ENCODE measurements around the gene CAPZB. TPM values are rescaled to one million over a fixed set of nuclear protein-coding genes. Genes with fewer than 3 reads are reported as not detected.

The CAPZB gene
- total RNA-seq, 1 donor from 2014 or later: 334 TPM

DNA sequence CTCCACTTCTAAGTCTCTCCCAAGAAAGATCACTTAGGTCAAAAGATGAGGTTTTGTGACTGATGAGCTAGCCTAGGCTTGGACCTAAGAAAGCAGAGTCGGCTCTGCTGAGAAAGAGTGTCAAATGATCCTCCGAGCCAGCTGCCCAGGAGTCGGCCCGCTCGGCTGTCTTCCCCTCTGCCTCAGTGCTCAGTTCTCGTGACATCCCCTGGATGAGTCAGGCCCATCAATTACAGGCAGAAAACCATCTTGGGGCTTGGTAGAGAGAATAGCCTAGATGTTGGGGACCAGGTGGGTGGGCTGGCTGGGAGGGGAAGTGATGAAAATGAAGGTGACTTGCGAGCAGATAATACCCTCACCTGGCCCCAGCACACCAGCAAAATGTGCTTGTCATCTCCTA lies 112.7 kb downstream of the CAPZB start:
- intact Hi-C loops (cut with micrococcal nuclease): no loop called here
- CTCF ChIA-PET: no interaction called here
- TF ChIP-seq, protein P1, sequence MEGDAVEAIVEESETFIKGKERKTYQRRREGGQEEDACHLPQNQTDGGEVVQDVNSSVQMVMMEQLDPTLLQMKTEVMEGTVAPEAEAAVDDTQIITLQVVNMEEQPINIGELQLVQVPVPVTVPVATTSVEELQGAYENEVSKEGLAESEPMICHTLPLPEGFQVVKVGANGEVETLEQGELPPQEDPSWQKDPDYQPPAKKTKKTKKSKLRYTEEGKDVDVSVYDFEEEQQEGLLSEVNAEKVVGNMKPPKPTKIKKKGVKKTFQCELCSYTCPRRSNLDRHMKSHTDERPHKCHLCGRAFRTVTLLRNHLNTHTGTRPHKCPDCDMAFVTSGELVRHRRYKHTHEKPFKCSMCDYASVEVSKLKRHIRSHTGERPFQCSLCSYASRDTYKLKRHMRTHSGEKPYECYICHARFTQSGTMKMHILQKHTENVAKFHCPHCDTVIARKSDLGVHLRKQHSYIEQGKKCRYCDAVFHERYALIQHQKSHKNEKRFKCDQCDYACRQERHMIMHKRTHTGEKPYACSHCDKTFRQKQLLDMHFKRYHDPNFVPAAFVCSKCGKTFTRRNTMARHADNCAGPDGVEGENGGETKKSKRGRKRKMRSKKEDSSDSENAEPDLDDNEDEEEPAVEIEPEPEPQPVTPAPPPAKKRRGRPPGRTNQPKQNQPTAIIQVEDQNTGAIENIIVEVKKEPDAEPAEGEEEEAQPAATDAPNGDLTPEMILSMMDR (IDR thresholded peaks at IDR 0.05): no peak

DNA sequence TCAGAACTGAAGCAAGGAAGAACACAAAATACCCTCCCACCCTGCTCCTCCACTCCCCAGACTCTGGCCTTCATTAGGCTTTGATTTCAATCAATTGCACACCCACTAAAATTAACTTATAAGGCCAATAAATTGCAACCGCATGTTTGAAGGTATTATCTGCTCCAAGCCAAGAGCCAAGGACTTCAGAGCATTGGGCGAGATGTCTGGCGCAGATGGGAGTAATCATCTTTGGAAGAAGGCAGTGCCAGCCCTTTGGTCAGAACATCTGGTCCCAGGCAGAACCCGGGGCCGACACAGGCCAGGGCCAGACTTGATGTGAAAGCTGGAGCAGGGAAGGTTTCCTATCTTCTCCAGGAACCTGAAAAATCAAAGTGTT lies 113.2 kb downstream of the CAPZB start:
- intact Hi-C loops (cut with micrococcal nuclease): no loop called here
- Mint-ChIP-seq H3K9me3 (no peaks in the 10 kb centered on the region), H3K4me1 (no peaks in the 10 kb centered on the region), H3K27ac (no peak overlapping the region), H3K36me3 (ENCODE audit: low read depth) (peaks cover 62% of the 10 kb centered on the region), H3K4me3 (no peak overlapping the region), H3K27me3 (no peaks in the 10 kb centered on the region)
- ChIA-PET CTCF (no interaction called here), POLR2A (no interaction called here)
- TF ChIP-seq, protein P1 (IDR thresholded peaks at IDR 0.05): no peak
- DNase-seq (no peak), ATAC-seq (ENCODE audit: low read depth) (no peak)

More for the DNA sequence above, 112.7 kb downstream of the CAPZB start:
- peaks cover 63% of the 10 kb centered on the region for H3K36me3 Mint-ChIP-seq (ENCODE audit: low read depth)
- no peaks in the 10 kb centered on the region for H3K27me3 Mint-ChIP-seq
- no peak for ATAC-seq (ENCODE audit: low read depth)
- no peaks in the 10 kb centered on the region for H3K9me3 Mint-ChIP-seq
- H3K27ac Mint-ChIP-seq: no peak overlapping the region
- no peak for DNase-seq
- POLR2A ChIA-PET: no interaction called here
- no peaks in the 10 kb centered on the region for H3K4me1 Mint-ChIP-seq
- H3K4me3 Mint-ChIP-seq: no peak overlapping the region

DNA sequence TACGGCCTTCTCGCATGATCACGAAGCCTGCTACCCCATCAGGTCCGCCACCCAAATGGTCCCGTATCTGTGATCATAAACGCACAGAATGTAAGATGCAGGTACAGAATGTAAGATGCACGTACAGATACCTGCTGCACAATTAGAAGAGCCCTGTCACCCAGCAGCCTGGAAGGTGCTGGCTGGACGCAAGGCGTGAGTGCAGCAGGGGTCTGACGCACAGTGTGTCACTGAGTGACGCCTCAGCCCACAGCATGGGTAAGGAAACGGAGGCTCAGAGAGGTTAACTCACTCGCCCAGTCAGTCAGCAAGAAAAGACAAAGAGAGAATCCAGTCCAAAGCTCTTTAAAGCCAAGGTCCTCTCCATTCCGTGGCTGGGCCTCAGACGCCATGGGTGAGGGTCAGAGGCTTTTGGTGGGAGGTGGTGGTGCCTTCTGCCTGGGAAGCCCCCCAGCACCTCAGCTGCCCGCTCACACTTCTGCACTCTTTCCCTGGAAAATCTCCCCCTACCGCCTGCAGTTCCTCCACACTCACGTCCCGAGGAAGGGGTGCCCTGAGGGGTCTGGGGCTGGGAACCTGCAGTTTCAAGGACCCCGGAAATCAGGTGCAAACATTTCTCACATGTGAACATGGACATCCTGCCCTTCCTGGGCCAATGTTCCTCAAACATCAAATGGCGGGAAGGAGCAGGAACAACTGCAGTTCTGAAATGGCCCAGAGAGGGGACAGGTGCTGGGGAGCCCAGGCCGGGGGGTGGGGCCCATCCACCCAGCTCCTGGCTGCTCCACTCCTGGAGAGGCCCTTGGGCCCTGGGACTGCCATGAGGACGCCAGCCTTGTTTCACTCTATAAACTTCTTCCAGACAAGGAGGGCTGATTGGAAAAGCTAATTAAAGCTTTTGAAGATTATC lies 113.9 kb downstream of the CAPZB start:
- POLR2A ChIA-PET: no interaction called here
- Mint-ChIP-seq H3K36me3 (ENCODE audit: low read depth) (peaks cover 58% of the 10 kb centered on the region), H3K4me1 (no peaks in the 10 kb centered on the region), H3K4me3 (no peak overlapping the region), H3K9me3 (no peaks in the 10 kb centered on the region), H3K27ac (no peak overlapping the region), H3K27me3 (no peaks in the 10 kb centered on the region)
- TF ChIP-seq, protein P1 (IDR thresholded peaks at IDR 0.05): no peak
- DNase-seq (no peak), ATAC-seq (ENCODE audit: low read depth) (no peak)
- CTCF ChIA-PET: no interaction called here
- intact Hi-C loops (cut with micrococcal nuclease): no loop called here

DNA sequence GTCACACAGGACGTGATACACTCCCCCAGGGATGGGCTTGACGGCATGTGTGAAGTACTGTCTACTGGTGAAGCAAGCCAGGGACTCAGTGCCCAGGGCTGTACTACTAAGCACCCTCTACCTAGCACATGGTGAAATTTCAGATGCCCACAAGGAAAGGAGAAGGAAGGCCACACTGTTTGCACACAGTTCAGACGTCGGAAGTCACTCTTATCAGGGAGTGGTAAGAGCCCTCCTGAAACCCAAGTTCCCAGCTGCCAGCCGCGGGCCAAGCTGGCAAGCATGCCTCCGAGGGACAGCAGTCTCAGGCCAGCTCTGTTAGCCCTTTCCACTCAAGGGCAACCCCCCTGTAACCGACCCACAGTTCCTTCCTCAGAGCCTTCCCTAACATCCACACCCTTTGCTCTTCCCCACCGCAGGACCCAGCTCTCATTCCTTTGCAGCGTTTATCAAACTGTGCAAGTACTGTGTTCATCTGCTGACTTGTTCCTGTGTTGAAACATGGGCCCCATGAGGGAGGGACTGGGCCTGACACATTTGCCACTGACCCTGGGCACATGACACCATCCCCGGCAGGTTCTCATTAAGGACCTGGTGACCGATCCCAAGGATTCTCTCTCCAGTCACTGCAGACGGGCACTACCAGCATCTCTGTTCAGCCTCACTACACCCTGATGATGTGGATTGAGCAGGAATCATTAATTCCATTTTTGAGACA lies 114.7 kb downstream of the CAPZB start:
- H3K36me3 Mint-ChIP-seq (ENCODE audit: low read depth): peaks cover 57% of the 10 kb centered on the region
- no peak for ATAC-seq (ENCODE audit: low read depth)
- ChIA-PET CTCF (no interaction called here), POLR2A (no interaction called here)
- H3K27ac Mint-ChIP-seq: peak overlapping the region; percentile 50
- no peaks in the 10 kb centered on the region for H3K9me3 Mint-ChIP-seq
- no peak for DNase-seq
- H3K27me3 Mint-ChIP-seq: no peaks in the 10 kb centered on the region
- H3K4me1 Mint-ChIP-seq: no peaks in the 10 kb centered on the region
- intact Hi-C loops (cut with micrococcal nuclease): no loop called here
- TF ChIP-seq, protein P1 (IDR thresholded peaks at IDR 0.05): no peak
- H3K4me3 Mint-ChIP-seq: no peak overlapping the region

DNA sequence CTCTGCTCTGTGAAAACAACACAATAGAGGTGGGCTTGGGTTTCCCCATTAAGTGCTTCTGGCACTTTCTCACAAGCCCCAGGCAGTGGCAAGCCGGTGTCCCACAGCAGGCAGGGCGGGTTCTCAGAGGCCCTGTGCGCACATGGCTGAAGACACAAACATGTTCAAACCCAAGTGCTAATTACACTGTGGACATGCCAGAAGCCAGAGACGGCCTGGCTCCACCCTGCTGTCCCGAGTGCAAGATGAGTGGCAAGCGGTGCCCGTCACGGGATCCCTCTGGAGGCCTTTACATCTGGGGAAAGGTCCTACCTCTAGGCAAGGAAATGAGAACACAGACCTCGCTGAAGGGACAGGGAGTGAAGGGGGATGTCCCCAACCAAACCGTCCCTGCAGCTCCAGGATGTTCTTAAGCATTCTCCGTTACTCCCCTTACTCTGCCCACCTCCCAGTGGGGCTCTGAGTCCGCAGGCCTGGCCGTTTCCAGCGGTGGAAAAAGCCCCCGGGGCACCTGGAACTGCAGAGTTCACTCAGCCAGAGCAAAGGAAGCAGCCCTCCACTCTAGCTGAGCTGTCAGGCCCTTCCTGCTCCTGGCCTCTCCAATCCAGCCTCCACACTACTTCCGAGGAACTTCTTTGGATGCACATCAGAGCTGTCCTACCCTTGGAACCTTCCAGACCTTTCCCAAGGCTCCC lies 115.8 kb downstream of the CAPZB start:
- CTCF ChIA-PET: no interaction called here
- intact Hi-C loops (cut with micrococcal nuclease): no loop called here
- H3K9me3 Mint-ChIP-seq: no peaks in the 10 kb centered on the region
- DNase-seq (no peak), ATAC-seq (ENCODE audit: low read depth) (no peak)
- no peaks in the 10 kb centered on the region for H3K27me3 Mint-ChIP-seq
- H3K36me3 Mint-ChIP-seq (ENCODE audit: low read depth): peaks cover 58% of the 10 kb centered on the region
- H3K4me3 Mint-ChIP-seq: no peak overlapping the region
- POLR2A ChIA-PET: no interaction called here
- no peaks in the 10 kb centered on the region for H3K4me1 Mint-ChIP-seq
- no peak overlapping the region for H3K27ac Mint-ChIP-seq
- TF ChIP-seq, protein P1 (IDR thresholded peaks at IDR 0.05): no peak
